ENCODE measurements around the gene PCCB.

GRCh38 chr3:136249593-136249992 is 547 bp upstream of the PCCB start:
- TF ChIP-seq CTCF (IDR thresholded peaks at IDR 0.05) (no peak), EZH2 (IDR thresholded peaks at IDR 0.05; ENCODE audit: borderline replicate concordance, insufficient read depth, low read depth, low read length, poor library complexity, severe bottlenecking) (no peak)

All from B cell (primary cell).